CD14-positive monocyte (primary cell): Measurements from ENCODE around the gene ACSL3. TPM values are rescaled to one million over a fixed set of nuclear protein-coding genes. Genes with fewer than 3 reads are reported as not detected.

Experiments used
- DNase-seq, 3 donors: peaks; one replicate each; pipeline ENCODE4 v3.0.0-alpha.2; 2011 to 2022
- H2AFZ ChIP-seq: 2 replicates; pipeline ENCODE4 v1.6.0; 2012; ENCODE audit warnings: mild to moderate bottlenecking, low read depth, low read length, inconsistent platforms; ENCODE audit not compliant: insufficient read depth, poor library complexity, severe bottlenecking
- H3K27ac ChIP-seq, 2 donors: 1 replicate in 1 of 2; 2 replicates in 1 of 2; pipeline ENCODE4 v1.5.1; 2012 to 2013; ENCODE audit warnings: low read length in 2 of 2, control low read depth in 1 of 2, inconsistent platforms in 1 of 2, low read depth in 1 of 2, mild to moderate bottlenecking in 1 of 2
- H3K27me3 ChIP-seq, 2 donors: one replicate each; pipeline versions ENCODE4 v1.6.0 to v1.6.1; 2011 to 2013; ENCODE audit warnings: low read length in 2 of 2; ENCODE audit not compliant: control insufficient read depth in 2 of 2, insufficient read depth in 2 of 2
- H3K36me3 ChIP-seq, 2 donors: replicated peaks in 1 of 2; 1 replicate in 1 of 2; 2 replicates in 1 of 2; pipeline versions ENCODE4 v1.5.1 to v1.6.1; 2012 to 2013; ENCODE audit warnings: low read length in 2 of 2, control low read depth in 1 of 2, inconsistent platforms in 1 of 2, mild to moderate bottlenecking in 1 of 2; ENCODE audit not compliant: insufficient read depth in 2 of 2, control insufficient read depth in 1 of 2
- H3K4me1 ChIP-seq, 2 donors: 1 replicate in 1 of 2; 2 replicates in 1 of 2; pipeline versions ENCODE4 v1.5.1 to v1.6.1; 2012 to 2013; ENCODE audit warnings: low read length in 2 of 2, control low read depth in 1 of 2, inconsistent platforms in 1 of 2, mild to moderate bottlenecking in 1 of 2, moderate library complexity in 1 of 2; ENCODE audit not compliant: insufficient read depth in 2 of 2, control insufficient read depth in 1 of 2
- H3K4me2 ChIP-seq: replicated peaks from 2 replicates; pipeline ENCODE3; 2012; ENCODE audit warnings: low read length, moderate library complexity, mild to moderate bottlenecking; ENCODE audit not compliant: poor library complexity, severe bottlenecking; ENCODE audit errors: extremely low read depth
- H3K4me3 ChIP-seq, 3 experiments: fragments of 200-600 bp in 1 of 3; sonication (generic) in 1 of 3; replicated peaks in 1 of 3; 1 replicate in 2 of 3; 2 replicates in 1 of 3; pipeline ENCODE4 v1.5.1; 2011 to 2013; ENCODE audit warnings: low read length in 3 of 3, mild to moderate bottlenecking in 3 of 3, control low read depth in 2 of 3, low read depth in 2 of 3, inconsistent platforms in 1 of 3, moderate library complexity in 1 of 3
- H3K79me2 ChIP-seq: 2 replicates; pipeline ENCODE4 v1.6.0; 2012; ENCODE audit warnings: mild to moderate bottlenecking, control low read depth, inconsistent platforms, low read length, moderate library complexity; ENCODE audit not compliant: insufficient read depth
- H3K9ac ChIP-seq: 2 replicates; pipeline ENCODE4 v1.6.0; 2017; ENCODE audit warnings: low read length, mild to moderate bottlenecking; ENCODE audit not compliant: insufficient read depth, poor library complexity, severe bottlenecking
- H3K9me3 ChIP-seq, 2 donors: replicated peaks in 1 of 2; 1 replicate in 1 of 2; 2 replicates in 1 of 2; pipeline versions ENCODE4 v1.5.1 to v1.6.1; 2012 to 2013; ENCODE audit warnings: low read length in 2 of 2, control low read depth in 1 of 2; ENCODE audit not compliant: control insufficient read depth in 1 of 2, insufficient read depth in 1 of 2
- H4K20me1 ChIP-seq: 2 replicates; pipeline ENCODE4 v1.6.0; 2012; ENCODE audit warnings: mild to moderate bottlenecking, low read length, control low read depth, moderate library complexity; ENCODE audit not compliant: insufficient read depth
- H3K27ac Mint-ChIP-seq, 7 donors: one replicate each; pipeline ENCODE4 v1.8.0; 2020; ENCODE audit warnings: mild to moderate bottlenecking in 7 of 7, mixed read lengths in 7 of 7, moderate library complexity in 6 of 7, inconsistent platforms in 2 of 7
- H3K27me3 Mint-ChIP-seq, 3 donors: one replicate each; pipeline ENCODE4 v1.8.0; 2021 to 2022; ENCODE audit warnings: low read depth in 3 of 3, mild to moderate bottlenecking in 3 of 3, mixed read lengths in 3 of 3, moderate library complexity in 3 of 3, inconsistent platforms in 1 of 3
- H3K36me3 Mint-ChIP-seq, 2 donors: one replicate each; pipeline ENCODE4 v1.8.0; 2020; ENCODE audit warnings: mixed read lengths in 2 of 2, inconsistent platforms in 1 of 2, mild to moderate bottlenecking in 1 of 2
- H3K4me1 Mint-ChIP-seq: one replicate; pipeline ENCODE4 v1.8.0; 2020; ENCODE audit warnings: mild to moderate bottlenecking, mixed read lengths
- H3K4me3 Mint-ChIP-seq, 2 donors: one replicate each; pipeline ENCODE4 v1.8.0; 2020; ENCODE audit warnings: mild to moderate bottlenecking in 2 of 2, mixed read lengths in 2 of 2, moderate library complexity in 1 of 2
- H3K9me3 Mint-ChIP-seq, 7 donors: one replicate each; pipeline ENCODE4 v1.8.0; 2020 to 2022; ENCODE audit warnings: mixed read lengths in 7 of 7, mild to moderate bottlenecking in 6 of 7, moderate library complexity in 6 of 7, inconsistent platforms in 2 of 7
- CTCF ChIP-seq: fragments of 200-600 bp; IDR thresholded peaks from one replicate; pipeline ENCODE4 v1.8.0; 2022; ENCODE audit warnings: antibody characterized with exemption, mild to moderate bottlenecking
- WGBS: methylation state at CpG from one replicate; pipeline ENCODE4 v1.1.5; 2013; ENCODE audit warnings: missing lambda C conversion rate; ENCODE audit not compliant: insufficient coverage; 5-methylcytosine and 5-hydroxymethylcytosine counted together
- intact Hi-C, 2 donors: fragments of 100-400 bp; cut with micrococcal nuclease; formaldehyde crosslinking; loops; one replicate each; pipeline versions ENCODE4 v1.15.0 to v1.15.1; 2023
- polyA plus RNA-seq, 3 donors: library from polyadenylated mRNA; depleted of rRNA in 1 of 3; unstranded in 2 of 3; stranded (reverse) in 1 of 3; fragments of 300-500 nt in 2 of 3; fragments of >200 nt in 1 of 3; fragmentation: Illumina TruSeq in 2 of 3; gene quantifications; 1 replicate in 2 of 3; 2 replicates in 1 of 3; pipeline ENCODE4 v1.2.3, GENCODE V29; 2012 to 2021

Gene ACSL3
- polyA plus RNA-seq, 3 donors: 8.8 to 24.4 (median 19.9) TPM

DNA sequence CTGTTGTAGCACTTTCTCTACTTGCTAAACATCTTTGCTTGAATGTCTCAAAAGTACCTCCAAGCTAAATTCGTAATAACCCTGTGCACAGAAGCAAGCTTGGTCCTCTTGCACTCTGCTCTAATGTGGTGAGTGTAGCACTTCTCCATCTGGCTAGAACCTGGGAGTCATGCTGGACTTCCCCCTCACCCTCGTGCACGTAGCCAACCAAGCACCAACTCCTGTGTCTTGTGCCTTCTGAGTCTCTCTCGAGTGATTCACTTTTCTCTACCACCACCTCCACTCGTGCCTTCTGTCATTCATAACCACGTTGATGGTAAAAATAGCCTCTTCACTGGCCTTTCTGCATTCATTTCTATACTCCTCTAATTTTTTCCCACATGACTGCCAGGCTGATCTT is 99.3 kb downstream of the ACSL3 start:
- Mint-ChIP-seq H3K9me3 (peaks cover 5 to 13% (median 6%) of the 10 kb centered on the region in 7 donors), H3K27ac (peak overlapping the region in 4 of 7 donors; percentile 3 to 71 (median 16)), H3K36me3 (peaks cover 0 to 2% of the 10 kb centered on the region in 2 donors), H3K4me1 (peaks cover 32% of the 10 kb centered on the region), H3K4me3 (no peak overlapping the region), H3K27me3 (peaks cover 0 to 4% (median 2%) of the 10 kb centered on the region in 3 donors)
- no peak overlapping the region for H2AFZ ChIP-seq
- no peaks in the 10 kb centered on the region for H3K79me2 ChIP-seq
- intact Hi-C loops: no loop called here
- WGBS: 31% methylated on average over 5 of the region's 6 CpGs
- H3K4me3 ChIP-seq: no peak overlapping the region
- H3K27ac ChIP-seq: no peak overlapping the region
- no peak overlapping the region for H3K9ac ChIP-seq
- TF ChIP-seq CTCF: no peak
- peaks cover 15 to 17% of the 10 kb centered on the region in 2 donors for H3K4me1 ChIP-seq
- no peaks in the 10 kb centered on the region for H4K20me1 ChIP-seq
- H3K27me3 ChIP-seq: no peaks in the 10 kb centered on the region
- no peaks in the 10 kb centered on the region for H3K36me3 ChIP-seq
- peaks cover 0 to 4% of the 10 kb centered on the region in 2 donors for H3K9me3 ChIP-seq
- DNase-seq: peak; percentile 25 to 85 (median 49)
- no peak overlapping the region for H3K4me2 ChIP-seq

GRCh38 chr2:222963641-222964040 is 102.8 kb downstream of the ACSL3 start:
- H3K4me3 ChIP-seq: no peak overlapping the region
- Mint-ChIP-seq H3K4me3 (no peak overlapping the region), H3K36me3 (peaks cover 0 to 2% of the 10 kb centered on the region in 2 donors), H3K9me3 (peaks cover 5 to 13% (median 6%) of the 10 kb centered on the region in 7 donors), H3K27ac (no peak overlapping the region), H3K27me3 (peaks cover 0 to 2% (median 2%) of the 10 kb centered on the region in 3 donors), H3K4me1 (peaks cover 25% of the 10 kb centered on the region)
- 54% methylated on average over 4 of the region's 7 CpGs for WGBS
- no peak overlapping the region for H3K4me2 ChIP-seq
- no peak for DNase-seq
- no peak overlapping the region for H2AFZ ChIP-seq
- no peak overlapping the region for H3K27ac ChIP-seq
- no peaks in the 10 kb centered on the region for H4K20me1 ChIP-seq
- no peak overlapping the region for H3K9ac ChIP-seq
- no peak for TF ChIP-seq CTCF
- no peaks in the 10 kb centered on the region for H3K36me3 ChIP-seq
- no peaks in the 10 kb centered on the region for H3K79me2 ChIP-seq
- intact Hi-C loops: no loop called here
- H3K27me3 ChIP-seq: no peaks in the 10 kb centered on the region
- H3K4me1 ChIP-seq: peaks cover 11 to 14% of the 10 kb centered on the region in 2 donors
- peaks cover 0 to 4% of the 10 kb centered on the region in 2 donors for H3K9me3 ChIP-seq
